Loucy (cell line): ENCODE results near the gene FOXM1.

Source experiments
- H2AFZ ChIP-seq: fragments of 200-600 bp; sonication (generic); 2 replicates; pipeline ENCODE4 v1.6.0; 2016; ENCODE audit warnings: antibody characterized with exemption, mild to moderate bottlenecking, low read length, moderate library complexity
- H3F3A ChIP-seq: fragments of 200-600 bp; 2 replicates; pipeline ENCODE4 v1.6.0; 2016; ENCODE audit warnings: antibody characterized with exemption, low read depth, mild to moderate bottlenecking
- H3K27me3 ChIP-seq: fragments of 200-600 bp; sonication (generic); 2 replicates; pipeline ENCODE4 v1.6.1; 2014; ENCODE audit warnings: low read length, mild to moderate bottlenecking; ENCODE audit not compliant: insufficient read depth, poor library complexity, severe bottlenecking
- H3K36me3 ChIP-seq: fragments of 200-600 bp; sonication (generic); 2 replicates; pipeline ENCODE4 v1.6.1; 2016; ENCODE audit warnings: low read length; ENCODE audit not compliant: insufficient read depth
- H3K4me1 ChIP-seq: fragments of 200-600 bp; sonication (generic); 2 replicates; pipeline ENCODE4 v1.5.1; 2014; ENCODE audit warnings: low read length, mild to moderate bottlenecking; ENCODE audit not compliant: insufficient read depth, poor library complexity, severe bottlenecking
- H3K4me2 ChIP-seq: fragments of 200-600 bp; sonication (generic); 2 replicates; pipeline ENCODE4 v1.6.0; 2014; ENCODE audit warnings: antibody characterized with exemption, low read length, low read depth, mild to moderate bottlenecking; ENCODE audit not compliant: poor library complexity, severe bottlenecking
- H3K4me3 ChIP-seq: fragments of 200-600 bp; sonication (generic); 2 replicates; pipeline ENCODE4 v1.5.1; 2014; ENCODE audit warnings: low read length, mild to moderate bottlenecking, mixed read lengths; ENCODE audit not compliant: poor library complexity, severe bottlenecking
- H3K79me2 ChIP-seq: fragments of 200-600 bp; sonication (generic); 2 replicates; pipeline ENCODE4 v1.6.1; 2014; ENCODE audit warnings: low read length; ENCODE audit not compliant: insufficient read depth
- H3K9ac ChIP-seq: fragments of 200-600 bp; sonication (generic); 2 replicates; pipeline ENCODE4 v1.6.0; 2014; ENCODE audit warnings: mild to moderate bottlenecking, low read depth, low read length, moderate library complexity; ENCODE audit not compliant: poor library complexity, severe bottlenecking
- H3K9me2 ChIP-seq: fragments of 200-600 bp; sonication (generic); replicated peaks from 2 replicates; pipeline ENCODE4 v1.6.1; 2016; ENCODE audit warnings: low read depth, low read length, mixed read lengths
- H3K9me3 ChIP-seq: fragments of 200-600 bp; sonication (generic); 2 replicates; pipeline ENCODE4 v1.6.1; 2014; ENCODE audit warnings: mild to moderate bottlenecking, antibody characterized with exemption, low read length, low read depth; ENCODE audit not compliant: insufficient read depth
- H4K20me1 ChIP-seq: fragments of 200-600 bp; sonication (generic); 2 replicates; pipeline ENCODE4 v1.6.0; 2014; ENCODE audit warnings: antibody characterized with exemption, low read length, mild to moderate bottlenecking; ENCODE audit not compliant: insufficient read depth, poor library complexity, severe bottlenecking
- EZH2phosphoT487 ChIP-seq: fragments of 200-600 bp; IDR thresholded peaks from 2 replicates; pipeline ENCODE4 v1.6.1; 2018; ENCODE audit warnings: antibody characterized with exemption, mild to moderate bottlenecking, moderate library complexity, borderline replicate concordance
- TF ChIP-seq, protein P1 (sequence below): fragments of 200-600 bp; sonication (generic); conservative IDR thresholded peaks from 2 replicates; pipeline ENCODE4 v1.5.1; 2014; ENCODE audit warnings: mild to moderate bottlenecking, antibody characterized with exemption, low read length

The FOXM1 gene

DNA sequence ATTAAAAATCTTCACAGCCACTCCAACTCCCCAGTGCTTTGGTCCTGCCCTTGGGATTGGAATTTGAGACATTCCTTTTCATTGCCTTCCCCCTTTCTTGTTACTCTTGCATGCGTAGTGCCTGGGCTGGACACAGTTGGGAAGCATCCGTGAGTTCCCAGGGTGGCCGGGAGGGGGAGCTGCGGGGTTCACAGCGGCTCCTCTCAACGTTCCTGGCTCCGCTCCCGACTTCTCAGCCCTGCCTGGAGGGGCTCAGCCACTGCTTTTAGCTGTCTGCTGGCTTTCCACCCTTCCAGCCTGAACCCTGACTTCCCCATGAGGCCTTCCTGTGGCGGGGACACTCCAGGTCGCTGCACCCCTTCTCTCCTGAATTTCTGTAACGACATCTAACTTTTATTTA is 23.3 kb downstream of the FOXM1 start:
- Histone ChIP-seq H3K36me3 (peaks cover 8% of the 10 kb centered on the region; the same call in 1 of the 2 replicates), H3K4me1 (no peaks in the 10 kb centered on the region), H3K4me2 (no peak overlapping the region), H2AFZ (no peak overlapping the region), H3F3A (no peaks in the 10 kb centered on the region), H3K9ac (no peak overlapping the region), H3K27me3 (no peaks in the 10 kb centered on the region), H3K9me3 (no peaks in the 10 kb centered on the region), H3K79me2 (no peaks in the 10 kb centered on the region), H4K20me1 (no peaks in the 10 kb centered on the region), H3K9me2 (no peaks in the 10 kb centered on the region), H3K4me3 (no peak overlapping the region)
- TF ChIP-seq EZH2phosphoT487, result no peak
- TF ChIP-seq, protein P1, sequence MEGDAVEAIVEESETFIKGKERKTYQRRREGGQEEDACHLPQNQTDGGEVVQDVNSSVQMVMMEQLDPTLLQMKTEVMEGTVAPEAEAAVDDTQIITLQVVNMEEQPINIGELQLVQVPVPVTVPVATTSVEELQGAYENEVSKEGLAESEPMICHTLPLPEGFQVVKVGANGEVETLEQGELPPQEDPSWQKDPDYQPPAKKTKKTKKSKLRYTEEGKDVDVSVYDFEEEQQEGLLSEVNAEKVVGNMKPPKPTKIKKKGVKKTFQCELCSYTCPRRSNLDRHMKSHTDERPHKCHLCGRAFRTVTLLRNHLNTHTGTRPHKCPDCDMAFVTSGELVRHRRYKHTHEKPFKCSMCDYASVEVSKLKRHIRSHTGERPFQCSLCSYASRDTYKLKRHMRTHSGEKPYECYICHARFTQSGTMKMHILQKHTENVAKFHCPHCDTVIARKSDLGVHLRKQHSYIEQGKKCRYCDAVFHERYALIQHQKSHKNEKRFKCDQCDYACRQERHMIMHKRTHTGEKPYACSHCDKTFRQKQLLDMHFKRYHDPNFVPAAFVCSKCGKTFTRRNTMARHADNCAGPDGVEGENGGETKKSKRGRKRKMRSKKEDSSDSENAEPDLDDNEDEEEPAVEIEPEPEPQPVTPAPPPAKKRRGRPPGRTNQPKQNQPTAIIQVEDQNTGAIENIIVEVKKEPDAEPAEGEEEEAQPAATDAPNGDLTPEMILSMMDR, result no peak

DNA sequence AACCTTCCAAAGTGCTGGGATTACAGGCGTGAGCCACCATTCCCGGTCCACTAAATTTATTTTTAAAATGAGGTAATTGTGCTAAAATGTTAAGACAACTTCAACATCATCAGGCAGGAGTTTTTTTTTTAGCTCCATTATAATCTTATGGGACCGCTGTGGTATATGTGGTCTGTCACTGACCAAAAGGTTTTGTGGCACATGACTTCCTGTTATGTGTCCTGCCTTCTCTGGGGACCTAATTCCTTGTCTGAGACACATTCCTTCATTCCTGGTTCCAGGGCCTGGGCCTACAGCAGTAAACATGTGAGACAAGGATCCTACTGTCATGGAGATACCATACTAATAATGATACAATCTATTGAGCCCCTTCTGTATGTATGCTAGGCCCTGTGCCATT is 25.0 kb downstream of the FOXM1 start:
- Histone ChIP-seq H3K4me3 (no peak overlapping the region), H3K9ac (no peak overlapping the region), H3K9me3 (no peaks in the 10 kb centered on the region), H3F3A (no peaks in the 10 kb centered on the region), H3K4me2 (no peak overlapping the region), H3K9me2 (no peaks in the 10 kb centered on the region), H3K79me2 (no peaks in the 10 kb centered on the region), H3K36me3 (no peaks in the 10 kb centered on the region), H3K27me3 (no peaks in the 10 kb centered on the region), H4K20me1 (no peaks in the 10 kb centered on the region), H3K4me1 (no peaks in the 10 kb centered on the region), H2AFZ (no peak overlapping the region)
- TF ChIP-seq, protein P1, result no peak
- no peak for TF ChIP-seq EZH2phosphoT487

DNA sequence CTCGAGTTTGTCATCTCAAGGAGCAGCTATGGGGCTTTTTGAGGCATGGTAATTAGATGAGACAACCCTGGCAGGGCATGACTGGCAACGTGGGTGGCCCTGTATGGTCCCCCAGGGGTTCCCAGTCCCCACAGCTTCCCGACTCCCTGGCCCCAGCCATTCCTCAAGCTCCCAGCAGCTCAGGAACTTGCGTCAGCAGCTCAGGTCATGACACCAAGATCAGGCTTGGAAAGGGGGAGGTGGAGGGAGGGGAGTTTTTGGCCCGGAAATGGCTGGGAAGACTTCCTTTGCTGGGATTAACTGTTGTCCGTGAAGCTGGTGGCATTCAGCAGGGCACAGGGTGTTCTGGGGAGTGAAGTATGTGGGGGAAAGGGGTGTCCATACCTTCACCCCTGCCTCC is 31.7 kb downstream of the FOXM1 start:
- no peaks in the 10 kb centered on the region for H3F3A ChIP-seq
- TF ChIP-seq, protein P1, result no peak
- TF ChIP-seq EZH2phosphoT487, result no peak
- H3K9me3 ChIP-seq, result no peaks in the 10 kb centered on the region
- H3K9ac ChIP-seq, result no peak overlapping the region
- H3K9me2 ChIP-seq, result no peaks in the 10 kb centered on the region
- no peak overlapping the region for H2AFZ ChIP-seq
- no peaks in the 10 kb centered on the region for H3K79me2 ChIP-seq
- no peaks in the 10 kb centered on the region for H3K36me3 ChIP-seq
- H3K27me3 ChIP-seq, result no peaks in the 10 kb centered on the region
- H4K20me1 ChIP-seq, result no peaks in the 10 kb centered on the region
- no peak overlapping the region for H3K4me2 ChIP-seq
- no peak overlapping the region for H3K4me3 ChIP-seq
- H3K4me1 ChIP-seq, result no peaks in the 10 kb centered on the region
